AG04449 (cell line): Measurements from ENCODE around the gene TBC1D19.
"Not testable (repeated sequence)": the region's sequence is repeated elsewhere in the genome, so short reads cannot be mapped to it uniquely, and the experiment has no call there.

Experiments used
- CTCF ChIA-PET: fragments of 350-600 bp; formaldehyde crosslinking; extraction: SDS; loops from one replicate; lab custom pipeline; 2021; ENCODE audit warnings: antibody characterized with exemption; lab: Yijun Ruan, JAX
- POLR2A ChIA-PET: fragments of 400-600, 350-600 bp; formaldehyde crosslinking; extraction: SDS; loops from one replicate; lab custom pipeline; 2020; ENCODE audit warnings: antibody characterized with exemption, inconsistent platforms; lab: Yijun Ruan, JAX
- DNase-seq: peaks from one replicate; pipeline ENCODE4 v3.0.0-alpha.2; 2010; ENCODE audit warnings: low read depth, low spot score
- H3K4me3 ChIP-seq: 2 replicates; pipeline ENCODE4 v1.5.1; 2011; ENCODE audit warnings: low read depth, mild to moderate bottlenecking, control low read depth, low read length
- TF ChIP-seq, protein P1 (sequence below): IDR thresholded peaks from one replicate; pipeline ENCODE4 v1.5.1; 2011; ENCODE audit warnings: mild to moderate bottlenecking, moderate library complexity, low read length, control low read depth, inconsistent platforms; ENCODE audit not compliant: insufficient read depth; ENCODE audit errors: missing control alignments

The TBC1D19 gene

DNA sequence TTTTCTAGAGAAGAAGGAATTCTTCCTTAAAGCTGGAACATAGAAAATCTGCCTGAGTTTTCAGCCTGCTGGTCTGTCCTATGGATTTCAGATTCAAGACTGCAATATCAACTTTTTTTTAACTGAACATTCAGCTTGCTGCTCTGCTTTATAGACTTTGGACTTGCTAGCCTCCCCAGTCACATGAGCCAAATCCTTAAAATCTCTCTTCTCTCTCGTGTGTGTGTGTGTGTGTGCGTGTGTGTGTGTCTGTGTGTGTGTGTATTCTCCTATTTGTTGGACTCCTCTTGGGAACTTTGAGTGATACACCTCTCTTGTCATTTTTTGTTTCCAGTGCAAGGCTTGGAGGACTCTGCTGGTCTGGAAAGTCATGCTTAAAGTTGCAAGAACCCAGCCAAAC, 6.8 kb upstream of the TBC1D19 start:
- ChIA-PET CTCF (no interaction called here), POLR2A (no interaction called here)
- no peak for DNase-seq
- TF ChIP-seq, protein P1, sequence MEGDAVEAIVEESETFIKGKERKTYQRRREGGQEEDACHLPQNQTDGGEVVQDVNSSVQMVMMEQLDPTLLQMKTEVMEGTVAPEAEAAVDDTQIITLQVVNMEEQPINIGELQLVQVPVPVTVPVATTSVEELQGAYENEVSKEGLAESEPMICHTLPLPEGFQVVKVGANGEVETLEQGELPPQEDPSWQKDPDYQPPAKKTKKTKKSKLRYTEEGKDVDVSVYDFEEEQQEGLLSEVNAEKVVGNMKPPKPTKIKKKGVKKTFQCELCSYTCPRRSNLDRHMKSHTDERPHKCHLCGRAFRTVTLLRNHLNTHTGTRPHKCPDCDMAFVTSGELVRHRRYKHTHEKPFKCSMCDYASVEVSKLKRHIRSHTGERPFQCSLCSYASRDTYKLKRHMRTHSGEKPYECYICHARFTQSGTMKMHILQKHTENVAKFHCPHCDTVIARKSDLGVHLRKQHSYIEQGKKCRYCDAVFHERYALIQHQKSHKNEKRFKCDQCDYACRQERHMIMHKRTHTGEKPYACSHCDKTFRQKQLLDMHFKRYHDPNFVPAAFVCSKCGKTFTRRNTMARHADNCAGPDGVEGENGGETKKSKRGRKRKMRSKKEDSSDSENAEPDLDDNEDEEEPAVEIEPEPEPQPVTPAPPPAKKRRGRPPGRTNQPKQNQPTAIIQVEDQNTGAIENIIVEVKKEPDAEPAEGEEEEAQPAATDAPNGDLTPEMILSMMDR = no peak
- no peak overlapping the region for H3K4me3 ChIP-seq

DNA sequence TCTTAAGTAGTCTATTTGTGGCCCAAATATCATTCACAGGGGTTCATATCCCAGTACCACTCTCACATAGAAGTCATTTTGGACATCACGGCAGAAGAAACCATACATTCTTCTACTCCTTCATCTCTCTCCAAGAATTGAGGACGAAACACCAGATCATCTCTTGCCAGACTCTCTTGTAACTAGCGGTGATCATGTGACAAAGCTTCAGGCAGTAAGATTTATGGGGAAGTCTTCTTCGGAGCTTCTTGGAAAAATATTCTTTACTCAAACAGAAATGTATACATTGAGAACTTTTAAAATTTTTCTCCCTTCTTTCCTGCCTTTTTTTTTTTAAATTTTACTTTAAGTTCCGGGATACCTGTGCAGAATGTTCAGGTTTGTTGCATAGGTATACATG, 4.7 kb upstream of the TBC1D19 start:
- TF ChIP-seq, protein P1 = no peak
- CTCF ChIA-PET = interaction anchor here (1.1 kb wide), 1 partner anchor 92 kb away, joined by 3 read pairs; no protein-coding TSS in a partner anchor
- no peak for DNase-seq
- POLR2A ChIA-PET = no interaction called here
- H3K4me3 ChIP-seq = no peak overlapping the region

DNA sequence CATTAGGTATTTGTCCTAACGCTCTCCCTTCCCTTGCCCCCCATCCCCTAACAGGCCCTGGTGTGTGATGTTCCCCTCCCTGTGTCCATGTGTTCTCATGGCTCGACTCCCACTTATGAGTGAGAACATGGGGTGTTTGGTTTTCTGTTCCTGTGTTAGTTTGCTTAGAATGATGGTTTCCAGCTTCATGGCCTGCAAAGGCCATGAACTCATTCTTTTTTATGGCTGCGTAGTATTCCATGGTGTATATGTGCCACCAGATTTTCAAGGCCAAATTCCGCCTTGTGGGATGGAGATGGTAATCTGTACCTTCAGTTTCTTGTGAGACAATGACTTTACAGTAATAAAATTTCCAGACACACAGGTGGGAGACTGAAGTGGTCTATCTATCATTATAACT, 2.5 kb upstream of the TBC1D19 start:
- POLR2A ChIA-PET, DNase-seq: not testable (repeated sequence)

DNA sequence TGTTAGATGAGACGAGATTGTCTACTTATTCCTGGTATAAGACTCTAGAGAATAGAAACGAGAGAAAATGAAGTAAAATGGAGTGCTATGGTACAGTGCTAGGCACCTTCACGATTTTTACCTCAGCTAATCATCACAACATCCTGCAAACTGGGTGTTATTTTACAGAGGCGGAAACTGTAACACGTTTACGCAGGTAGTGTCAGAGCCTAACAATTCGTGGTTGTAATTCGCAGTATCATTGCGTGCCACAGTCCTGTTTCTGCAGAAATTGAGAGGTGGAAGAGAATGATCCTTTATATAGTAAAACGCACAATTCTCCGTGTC, 383 bp upstream of the TBC1D19 start:
- TF ChIP-seq, protein P1 = no peak
- peak overlapping the region; percentile 83 for H3K4me3 ChIP-seq
- ChIA-PET CTCF (interaction anchor here (1.3 to 2.7 kb wide), 3 partner anchors 15 to 137 kb away, joined by 3 to 14 read pairs (median 4); no protein-coding TSS in a partner anchor), POLR2A (interaction anchor here (0.5 to 1.8 kb wide), 2 partner anchors 15 to 915 kb away, joined by 4 to 12 read pairs; no protein-coding TSS in a partner anchor)
- no peak for DNase-seq

More for the DNA sequence above, 2.5 kb upstream of the TBC1D19 start:
- CTCF ChIA-PET, H3K4me3 ChIP-seq: not testable (repeated sequence)

DNA sequence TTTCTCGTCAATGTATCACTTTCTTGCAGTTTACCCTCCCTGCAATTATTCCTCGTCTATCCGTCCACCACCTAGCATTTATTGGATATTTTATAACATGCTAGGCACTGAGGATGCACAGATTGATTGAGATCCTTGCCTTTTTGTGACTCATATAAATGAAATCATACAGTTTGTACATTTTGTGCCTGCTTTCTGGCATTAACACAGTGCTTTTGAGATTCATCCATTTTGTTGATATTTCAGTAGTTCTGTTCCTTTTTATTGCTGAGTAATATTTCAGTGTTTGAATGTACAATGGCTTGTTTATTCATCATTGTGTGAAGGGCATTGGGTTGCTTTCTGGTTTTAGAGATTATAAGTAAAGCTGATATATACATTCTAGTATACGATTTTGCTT, 841 bp downstream of the TBC1D19 start:
- H3K4me3 ChIP-seq = peak overlapping the region; percentile 83
- no peak for DNase-seq
- TF ChIP-seq, protein P1 = no peak
- POLR2A ChIA-PET = interaction anchor here (1.8 kb wide), 1 partner anchor 16 kb away, joined by 12 read pairs; no protein-coding TSS in a partner anchor
- CTCF ChIA-PET = interaction anchor here (0.7 to 2.7 kb wide), 4 partner anchors 9 to 126 kb away, joined by 3 to 14 read pairs (median 3); no protein-coding TSS in a partner anchor

DNA sequence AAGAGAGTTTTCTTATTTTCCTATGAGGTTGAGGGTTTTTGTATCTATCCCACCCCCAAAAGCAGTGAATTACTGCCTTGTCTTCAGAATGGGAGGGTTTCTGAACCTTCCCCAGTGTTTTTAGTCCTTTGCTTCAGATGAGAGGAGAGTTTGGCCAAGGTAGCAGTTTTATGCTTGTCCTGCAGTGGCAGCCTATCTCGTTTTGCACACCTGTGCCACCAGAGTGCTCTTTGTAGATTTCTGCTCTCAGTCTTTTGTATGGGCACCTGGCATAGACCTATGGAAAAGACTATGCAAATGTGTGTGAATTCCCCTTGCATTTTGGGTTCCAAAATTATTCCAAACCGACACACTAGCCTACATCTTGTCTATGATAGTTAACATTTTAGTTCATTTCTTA, 5.8 kb downstream of the TBC1D19 start:
- ChIA-PET CTCF (interaction anchor here (1.5 kb wide), 1 partner anchor 17 kb away, joined by 4 read pairs; no protein-coding TSS in a partner anchor), POLR2A (no interaction called here)
- TF ChIP-seq, protein P1 = no peak
- DNase-seq = no peak
- H3K4me3 ChIP-seq = no peak overlapping the region

DNA sequence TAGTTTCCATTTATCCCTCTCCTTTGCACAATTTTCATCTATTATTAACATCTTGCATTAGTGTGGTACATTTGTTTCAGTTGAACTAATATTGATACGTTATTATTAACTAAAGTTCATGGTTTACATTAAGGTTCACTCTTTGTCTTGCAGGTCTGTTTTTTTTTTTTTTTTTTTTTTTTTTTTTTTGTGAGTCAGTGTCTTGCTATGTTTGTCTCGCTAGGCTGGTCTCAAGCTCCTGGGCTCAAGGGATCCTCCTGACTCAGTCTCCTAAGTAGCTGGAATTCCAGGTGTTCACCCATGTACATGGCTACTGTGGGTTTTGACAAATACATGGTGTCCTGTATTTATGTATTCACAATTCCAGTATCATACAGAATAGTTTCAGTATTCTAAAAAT, 6.8 kb downstream of the TBC1D19 start:
- POLR2A ChIA-PET = no interaction called here
- H3K4me3 ChIP-seq = no peak overlapping the region
- CTCF ChIA-PET = interaction anchor here (0.6 to 1.5 kb wide), 3 partner anchors 14 to 23 kb away, joined by 3 to 4 read pairs (median 3); no protein-coding TSS in a partner anchor
- DNase-seq = no peak
- TF ChIP-seq, protein P1 = no peak

DNA sequence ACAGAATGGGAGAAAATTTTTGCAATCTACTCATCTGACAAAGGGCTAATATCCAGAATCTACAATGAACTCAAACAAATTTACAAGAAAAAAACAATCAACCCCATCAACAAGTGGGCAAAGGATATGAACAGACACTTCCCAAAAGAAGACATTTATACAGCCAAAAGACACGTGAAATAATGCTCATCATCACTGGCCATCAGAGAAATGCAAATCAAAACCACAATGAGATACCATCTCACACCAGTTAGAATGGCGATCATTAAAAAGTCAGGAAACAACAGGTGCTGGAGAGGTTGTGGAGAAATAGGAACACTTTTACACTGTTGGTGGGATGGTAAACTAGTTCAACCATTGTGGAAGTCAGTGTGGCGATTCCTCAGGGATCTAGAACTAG, 9.7 kb downstream of the TBC1D19 start:
- H3K4me3 ChIP-seq, DNase-seq, CTCF ChIA-PET, POLR2A ChIA-PET: not testable (repeated sequence)
